Hepatocyte (in vitro differentiated cells): ENCODE data around the gene RTN4RL1.

Source experiments
- EZH2 ChIP-seq: fragments of 200-600 bp; sonication (generic); IDR thresholded peaks from 2 replicates; pipeline ENCODE4 v1.6.1; 2016; ENCODE audit warnings: antibody characterized with exemption, mild to moderate bottlenecking, borderline replicate concordance
- EZH2phosphoT487 ChIP-seq: fragments of 200-600 bp; sonication (generic); IDR thresholded peaks from one replicate; pipeline ENCODE4 v1.6.1; 2018; ENCODE audit warnings: antibody characterized with exemption, mild to moderate bottlenecking, low read depth, moderate library complexity; ENCODE audit not compliant: unreplicated experiment, severe bottlenecking
- TF ChIP-seq, protein P1 (sequence below): fragments of 200-600 bp; sonication (generic); IDR thresholded peaks from 2 replicates; pipeline ENCODE4 v1.5.1; 2016; ENCODE audit warnings: antibody characterized with exemption, mild to moderate bottlenecking; ENCODE audit not compliant: poor library complexity

DNA sequence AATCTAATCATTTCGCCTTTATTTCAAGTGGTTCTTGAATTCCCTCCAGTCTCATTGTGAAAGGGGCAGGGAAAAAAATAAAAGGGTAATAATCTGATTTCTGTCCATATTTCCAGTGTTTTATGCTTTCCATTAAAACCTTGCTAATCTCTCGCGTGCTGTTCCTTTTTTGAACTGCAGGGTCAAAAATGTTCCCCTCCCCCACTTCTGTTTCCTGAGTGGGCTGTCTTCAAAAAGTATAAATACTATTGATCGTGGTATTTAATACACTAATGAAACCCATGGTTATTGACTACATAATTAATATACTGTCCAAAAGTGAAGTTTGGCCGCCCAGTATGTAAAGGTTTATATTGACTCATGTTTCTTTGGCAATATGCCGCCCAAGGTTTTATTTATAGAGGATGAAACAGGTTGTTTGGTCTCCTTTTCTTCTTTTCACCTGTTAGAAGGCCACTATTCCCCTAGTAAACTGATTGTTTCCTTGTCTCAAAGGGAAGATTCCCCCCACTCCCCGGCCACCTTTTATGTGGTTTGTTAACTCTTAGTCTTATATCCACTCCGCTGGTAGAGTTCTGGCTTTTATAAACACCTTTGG is 125.6 kb downstream of the RTN4RL1 start:
- TF ChIP-seq, protein P1, sequence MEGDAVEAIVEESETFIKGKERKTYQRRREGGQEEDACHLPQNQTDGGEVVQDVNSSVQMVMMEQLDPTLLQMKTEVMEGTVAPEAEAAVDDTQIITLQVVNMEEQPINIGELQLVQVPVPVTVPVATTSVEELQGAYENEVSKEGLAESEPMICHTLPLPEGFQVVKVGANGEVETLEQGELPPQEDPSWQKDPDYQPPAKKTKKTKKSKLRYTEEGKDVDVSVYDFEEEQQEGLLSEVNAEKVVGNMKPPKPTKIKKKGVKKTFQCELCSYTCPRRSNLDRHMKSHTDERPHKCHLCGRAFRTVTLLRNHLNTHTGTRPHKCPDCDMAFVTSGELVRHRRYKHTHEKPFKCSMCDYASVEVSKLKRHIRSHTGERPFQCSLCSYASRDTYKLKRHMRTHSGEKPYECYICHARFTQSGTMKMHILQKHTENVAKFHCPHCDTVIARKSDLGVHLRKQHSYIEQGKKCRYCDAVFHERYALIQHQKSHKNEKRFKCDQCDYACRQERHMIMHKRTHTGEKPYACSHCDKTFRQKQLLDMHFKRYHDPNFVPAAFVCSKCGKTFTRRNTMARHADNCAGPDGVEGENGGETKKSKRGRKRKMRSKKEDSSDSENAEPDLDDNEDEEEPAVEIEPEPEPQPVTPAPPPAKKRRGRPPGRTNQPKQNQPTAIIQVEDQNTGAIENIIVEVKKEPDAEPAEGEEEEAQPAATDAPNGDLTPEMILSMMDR, result no peak
- TF ChIP-seq EZH2 (no peak), EZH2phosphoT487 (no peak)
